ENCODE results near the gene SYTL3. TPM values are rescaled to one million over a fixed set of nuclear protein-coding genes. Genes with fewer than 3 reads are reported as not detected.

SYTL3 gene
- total and polyA plus RNA-seq, 10 of the 15 experiments (the other 5 are each of a cell fraction or from before 2014, with no cell fraction given): 3.3 to 12.1 (median 6.9) TPM

- H3K9ac ChIP-seq (ENCODE audit: control insufficient read depth, insufficient read depth, low read length): no peak overlapping the region
- 68% methylated on average over 5 of the region's 5 CpGs for WGBS (ENCODE audit: insufficient coverage, insufficient replicate concordance, low lambda C conversion rate, missing lambda C conversion rate)
- peaks cover 5% of the 10 kb centered on the region; the same call in 1 of the 2 replicates for H3K4me1 ChIP-seq (ENCODE audit: control insufficient read depth, insufficient read depth, low read length)
- no TSS peak for BruUV-seq (replicated peaks)
- POLR2A ChIA-PET: no interaction called here
- SMC1A ChIA-PET (ENCODE audit: uncharacterized antibody, unreplicated experiment): interaction anchor here (1.7 to 2.7 kb wide), 2 partner anchors 10 to 52 kb away, joined by 9 to 11 read pairs; partner anchors contain the start of gene SYTL3
- no peak for TF ChIP-seq RAD51 (IDR thresholded peaks at IDR 0.05)
- TF ChIP-seq, protein P1, sequence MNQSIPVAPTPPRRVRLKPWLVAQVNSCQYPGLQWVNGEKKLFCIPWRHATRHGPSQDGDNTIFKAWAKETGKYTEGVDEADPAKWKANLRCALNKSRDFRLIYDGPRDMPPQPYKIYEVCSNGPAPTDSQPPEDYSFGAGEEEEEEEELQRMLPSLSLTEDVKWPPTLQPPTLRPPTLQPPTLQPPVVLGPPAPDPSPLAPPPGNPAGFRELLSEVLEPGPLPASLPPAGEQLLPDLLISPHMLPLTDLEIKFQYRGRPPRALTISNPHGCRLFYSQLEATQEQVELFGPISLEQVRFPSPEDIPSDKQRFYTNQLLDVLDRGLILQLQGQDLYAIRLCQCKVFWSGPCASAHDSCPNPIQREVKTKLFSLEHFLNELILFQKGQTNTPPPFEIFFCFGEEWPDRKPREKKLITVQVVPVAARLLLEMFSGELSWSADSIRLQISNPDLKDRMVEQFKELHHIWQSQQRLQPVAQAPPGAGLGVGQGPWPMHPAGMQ (IDR thresholded peaks at IDR 0.05; ENCODE audit: borderline replicate concordance): no peak
- no peak for TF ChIP-seq EZH2 (IDR thresholded peaks at IDR 0.05; ENCODE audit: borderline replicate concordance, control insufficient read depth, low read depth, low read length)
- TF ChIP-seq, protein P2, sequence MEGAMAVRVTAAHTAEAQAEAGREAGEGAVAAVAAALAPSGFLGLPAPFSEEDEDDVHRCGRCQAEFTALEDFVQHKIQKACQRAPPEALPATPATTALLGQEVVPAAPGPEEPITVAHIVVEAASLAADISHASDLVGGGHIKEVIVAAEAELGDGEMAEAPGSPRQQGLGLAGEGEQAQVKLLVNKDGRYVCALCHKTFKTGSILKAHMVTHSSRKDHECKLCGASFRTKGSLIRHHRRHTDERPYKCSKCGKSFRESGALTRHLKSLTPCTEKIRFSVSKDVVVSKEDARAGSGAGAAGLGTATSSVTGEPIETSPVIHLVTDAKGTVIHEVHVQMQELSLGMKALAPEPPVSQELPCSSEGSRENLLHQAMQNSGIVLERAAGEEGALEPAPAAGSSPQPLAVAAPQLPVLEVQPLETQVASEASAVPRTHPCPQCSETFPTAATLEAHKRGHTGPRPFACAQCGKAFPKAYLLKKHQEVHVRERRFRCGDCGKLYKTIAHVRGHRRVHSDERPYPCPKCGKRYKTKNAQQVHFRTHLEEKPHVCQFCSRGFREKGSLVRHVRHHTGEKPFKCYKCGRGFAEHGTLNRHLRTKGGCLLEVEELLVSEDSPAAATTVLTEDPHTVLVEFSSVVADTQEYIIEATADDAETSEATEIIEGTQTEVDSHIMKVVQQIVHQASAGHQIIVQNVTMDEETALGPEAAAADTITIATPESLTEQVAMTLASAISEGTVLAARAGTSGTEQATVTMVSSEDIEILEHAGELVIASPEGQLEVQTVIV (IDR thresholded peaks at IDR 0.05; ENCODE audit: borderline replicate concordance, partially characterized antibody): no peak
- no peak for TF ChIP-seq NBN (IDR thresholded peaks at IDR 0.05)
- no peak for TF ChIP-seq KAT2A (conservative IDR thresholded peaks at IDR 0.05; ENCODE audit: control insufficient read depth, low read depth, low read length)
- no peak for TF ChIP-seq RFX5 (IDR thresholded peaks at IDR 0.05; ENCODE audit: low read depth, low read length)
- no peak for TF ChIP-seq NRF1 (conservative IDR thresholded peaks at IDR 0.05; ENCODE audit: low read depth, low read length)
- TF ChIP-seq E2F4 (IDR thresholded peaks at IDR 0.05; ENCODE audit: low read depth, low read length): no peak
- no peak for TF ChIP-seq RELA (IDR thresholded peaks at IDR 0.05; ENCODE audit: borderline replicate concordance, partially characterized antibody)
- no peak for TF ChIP-seq ZNF384 (IDR thresholded peaks at IDR 0.05; ENCODE audit: borderline replicate concordance, low read depth, low read length)
- TF ChIP-seq, protein P3, sequence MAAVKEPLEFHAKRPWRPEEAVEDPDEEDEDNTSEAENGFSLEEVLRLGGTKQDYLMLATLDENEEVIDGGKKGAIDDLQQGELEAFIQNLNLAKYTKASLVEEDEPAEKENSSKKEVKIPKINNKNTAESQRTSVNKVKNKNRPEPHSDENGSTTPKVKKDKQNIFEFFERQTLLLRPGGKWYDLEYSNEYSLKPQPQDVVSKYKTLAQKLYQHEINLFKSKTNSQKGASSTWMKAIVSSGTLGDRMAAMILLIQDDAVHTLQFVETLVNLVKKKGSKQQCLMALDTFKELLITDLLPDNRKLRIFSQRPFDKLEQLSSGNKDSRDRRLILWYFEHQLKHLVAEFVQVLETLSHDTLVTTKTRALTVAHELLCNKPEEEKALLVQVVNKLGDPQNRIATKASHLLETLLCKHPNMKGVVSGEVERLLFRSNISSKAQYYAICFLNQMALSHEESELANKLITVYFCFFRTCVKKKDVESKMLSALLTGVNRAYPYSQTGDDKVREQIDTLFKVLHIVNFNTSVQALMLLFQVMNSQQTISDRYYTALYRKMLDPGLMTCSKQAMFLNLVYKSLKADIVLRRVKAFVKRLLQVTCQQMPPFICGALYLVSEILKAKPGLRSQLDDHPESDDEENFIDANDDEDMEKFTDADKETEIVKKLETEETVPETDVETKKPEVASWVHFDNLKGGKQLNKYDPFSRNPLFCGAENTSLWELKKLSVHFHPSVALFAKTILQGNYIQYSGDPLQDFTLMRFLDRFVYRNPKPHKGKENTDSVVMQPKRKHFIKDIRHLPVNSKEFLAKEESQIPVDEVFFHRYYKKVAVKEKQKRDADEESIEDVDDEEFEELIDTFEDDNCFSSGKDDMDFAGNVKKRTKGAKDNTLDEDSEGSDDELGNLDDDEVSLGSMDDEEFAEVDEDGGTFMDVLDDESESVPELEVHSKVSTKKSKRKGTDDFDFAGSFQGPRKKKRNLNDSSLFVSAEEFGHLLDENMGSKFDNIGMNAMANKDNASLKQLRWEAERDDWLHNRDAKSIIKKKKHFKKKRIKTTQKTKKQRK (IDR thresholded peaks at IDR 0.05; ENCODE audit: low read depth, low read length): no peak
- TF ChIP-seq MEF2A (IDR thresholded peaks at IDR 0.05; ENCODE audit: insufficient read depth, low read depth, low read length): no peak
- H3K4me3 ChIP-seq: no peak overlapping the region
- intact Hi-C loops (cut with micrococcal nuclease; ENCODE audit: unreplicated experiment): no loop called here
- H2AFZ ChIP-seq (ENCODE audit: control insufficient read depth, low read depth, low read length): no peak overlapping the region
- no peak overlapping the region for H3K27ac ChIP-seq (ENCODE audit: control insufficient read depth, insufficient read depth)
- ATAC-seq: no peak; the same call in 2 of the 3 replicates
- peaks cover 28% of the 10 kb centered on the region for H3K79me2 ChIP-seq (ENCODE audit: control insufficient read depth, insufficient read depth, low read length)
- no peaks in the 10 kb centered on the region for H3K27me3 ChIP-seq (replicated peaks in 1 of 2; ENCODE audit: control insufficient read depth in 2 of 2, insufficient read depth in 2 of 2, low read length in 1 of 2)
- DNase-seq (ENCODE audit: low read depth, low spot score): no peak
- H3K9me3 ChIP-seq (replicated peaks; ENCODE audit: control insufficient read depth, insufficient read depth, low read length): no peaks in the 10 kb centered on the region
- no peak for FAIRE-seq
- H3K36me3 ChIP-seq (ENCODE audit: control insufficient read depth in 2 of 2, insufficient read depth in 2 of 2, low read length in 1 of 2): peaks cover 0 to 5% of the 10 kb centered on the region in 2 experiments; a peak in 2 of 4 replicates
- CTCF ChIA-PET: interaction anchor here (0.6 to 4.5 kb wide), 8 partner anchors 7 to 418 kb away, joined by 3 to 23 read pairs (median 3); no protein-coding TSS in a partner anchor
- no peak overlapping the region for H3K4me2 ChIP-seq (ENCODE audit: control insufficient read depth, insufficient read depth)
- RAD21 ChIA-PET (ENCODE audit: unreplicated experiment): interaction anchor here (1.8 kb wide), 1 partner anchor 52 kb away, joined by 8 read pairs; no protein-coding TSS in a partner anchor
- no peaks in the 10 kb centered on the region for H4K20me1 ChIP-seq (ENCODE audit: control insufficient read depth, insufficient read depth)
- in situ Hi-C loops (cut with MboI): no loop called here
Observed at GRCh38 chr6:158639056-158639455, 10.8 kb upstream of the SYTL3 start.

Measured in GM12878 (cell line).